G401 (cell line): ENCODE measurements around the gene MTAP. TPM values are rescaled to one million over a fixed set of nuclear protein-coding genes. Genes with fewer than 3 reads are reported as not detected.
"Not testable (repeated sequence)": the region's sequence is repeated elsewhere in the genome, so short reads cannot be mapped to it uniquely, and the experiment has no call there.

Source experiments
- DNase-seq: peaks from one replicate; pipeline ENCODE4 v3.0.0-alpha.2; 2015; ENCODE audit warnings: low spot score
- in situ Hi-C: cut with HindIII; loops from 2 replicates; pipeline ENCODE4 v1.10.0; 2016; ENCODE audit warnings: low sequenced_read_pairs, mixed read lengths
- total RNA-seq: library from RNA; depleted of rRNA; stranded (reverse); fragments of >200 nt; shearing (Covaris generic); gene quantifications from 2 replicates; pipeline ENCODE4 v1.2.3, GENCODE V29; 2014

MTAP gene
- total RNA-seq, 1 experiment from 2014 or later = 15.1 TPM

DNA sequence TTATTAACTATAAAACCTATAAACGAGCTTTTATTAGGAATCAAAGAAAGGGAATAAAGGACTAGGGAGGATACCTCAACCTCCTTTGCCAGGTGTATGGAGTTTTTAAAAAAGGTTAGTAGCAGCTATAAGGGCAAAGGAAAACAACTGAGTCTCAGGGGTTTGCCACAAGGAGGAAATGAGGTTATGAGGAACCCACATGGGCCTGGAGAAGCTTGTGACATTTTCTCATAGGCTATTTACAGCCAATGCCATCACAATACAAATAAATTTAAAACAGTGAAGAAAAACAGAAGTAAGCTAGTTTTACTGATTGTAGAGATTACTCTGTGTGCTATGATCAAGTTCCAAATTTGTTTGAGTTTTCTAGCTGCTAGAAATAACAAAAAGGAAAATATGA, 99.1 kb downstream of the MTAP start:
- DNase-seq = no peak
- in situ Hi-C loops = no loop called here

DNA sequence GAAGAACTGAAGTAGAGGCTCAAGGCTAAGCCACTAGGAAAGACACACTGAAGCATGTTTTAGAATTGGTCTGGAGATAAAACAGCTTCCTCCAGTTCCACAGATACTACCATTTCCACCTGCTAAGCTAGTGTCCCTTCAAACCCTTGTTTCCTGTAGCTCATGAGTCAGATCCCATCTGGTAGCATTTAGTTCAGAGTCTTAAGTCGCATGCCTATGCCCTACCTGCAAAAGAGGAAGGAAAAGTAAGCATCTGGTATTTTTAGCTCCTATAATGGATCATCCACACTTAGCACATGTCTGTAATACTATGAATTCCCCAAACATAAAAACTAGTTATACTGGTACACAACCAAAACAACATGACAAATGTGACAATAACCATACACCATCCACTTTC, 99.7 kb downstream of the MTAP start:
- DNase-seq = no peak
- in situ Hi-C loops = no loop called here

DNA sequence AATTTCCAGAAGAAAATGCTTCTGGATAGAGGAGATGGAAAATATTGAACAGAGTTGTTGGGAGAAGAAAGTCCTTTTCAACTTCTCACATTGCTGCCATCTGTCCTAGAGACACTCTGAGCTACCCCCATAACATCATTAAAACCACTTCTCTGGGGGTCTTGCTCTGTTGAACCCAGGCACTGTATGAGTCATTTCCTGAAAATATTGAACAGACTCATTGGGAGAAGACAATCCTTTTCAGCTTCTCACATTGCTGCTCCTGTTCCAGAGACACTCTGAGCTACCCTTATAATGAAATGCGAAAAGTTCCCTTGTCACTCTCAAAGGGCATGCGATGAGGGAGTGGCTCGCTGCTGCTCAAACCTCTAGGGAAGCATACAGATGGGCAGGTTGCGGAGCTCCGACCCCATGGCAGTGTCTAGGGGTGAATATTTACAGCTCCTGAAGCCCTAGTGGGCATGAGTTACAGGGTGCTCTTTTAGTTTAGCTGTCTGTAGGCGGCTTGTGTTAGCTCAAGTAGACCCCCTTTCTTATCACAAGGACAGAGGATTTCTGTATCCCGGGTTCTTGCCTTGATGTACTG, 101.0 kb downstream of the MTAP start:
- DNase-seq = no peak
- in situ Hi-C loops = no loop called here

- no peak for DNase-seq
- in situ Hi-C loops = no loop called here
Measured at GRCh38 chr9:21904371-21904770, 101.9 kb downstream of the MTAP start.

- DNase-seq = no peak
Measured at GRCh38 chr9:21904776-21905175, 102.3 kb downstream of the MTAP start.

GRCh38 chr9:21906213-21906612, 103.8 kb downstream of the MTAP start:
- DNase-seq = no peak
- in situ Hi-C loops = no loop called here

More at GRCh38 chr9:21904776-21905175, 102.3 kb downstream of the MTAP start:
- in situ Hi-C loops = no loop called here

DNA sequence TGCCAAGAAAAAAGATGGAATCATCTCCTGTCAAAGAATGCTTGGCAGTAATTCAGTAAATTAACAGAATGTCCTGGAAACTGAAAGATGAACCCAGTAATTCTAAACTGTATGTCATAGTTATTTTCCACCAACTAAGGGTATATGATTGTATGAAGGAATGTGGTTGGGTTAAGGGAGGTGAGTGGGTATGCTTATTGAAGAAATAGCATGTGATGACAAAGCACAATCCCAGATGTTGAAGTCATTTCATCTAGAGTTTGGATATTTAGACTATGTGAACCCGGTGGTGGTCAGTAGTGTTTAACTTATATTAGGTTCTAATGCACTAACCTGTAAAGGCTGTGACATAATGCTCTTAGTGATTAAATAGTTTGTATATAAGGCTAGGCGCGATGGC, 104.4 kb downstream of the MTAP start:
- in situ Hi-C loops = no loop called here
- DNase-seq = no peak

DNA sequence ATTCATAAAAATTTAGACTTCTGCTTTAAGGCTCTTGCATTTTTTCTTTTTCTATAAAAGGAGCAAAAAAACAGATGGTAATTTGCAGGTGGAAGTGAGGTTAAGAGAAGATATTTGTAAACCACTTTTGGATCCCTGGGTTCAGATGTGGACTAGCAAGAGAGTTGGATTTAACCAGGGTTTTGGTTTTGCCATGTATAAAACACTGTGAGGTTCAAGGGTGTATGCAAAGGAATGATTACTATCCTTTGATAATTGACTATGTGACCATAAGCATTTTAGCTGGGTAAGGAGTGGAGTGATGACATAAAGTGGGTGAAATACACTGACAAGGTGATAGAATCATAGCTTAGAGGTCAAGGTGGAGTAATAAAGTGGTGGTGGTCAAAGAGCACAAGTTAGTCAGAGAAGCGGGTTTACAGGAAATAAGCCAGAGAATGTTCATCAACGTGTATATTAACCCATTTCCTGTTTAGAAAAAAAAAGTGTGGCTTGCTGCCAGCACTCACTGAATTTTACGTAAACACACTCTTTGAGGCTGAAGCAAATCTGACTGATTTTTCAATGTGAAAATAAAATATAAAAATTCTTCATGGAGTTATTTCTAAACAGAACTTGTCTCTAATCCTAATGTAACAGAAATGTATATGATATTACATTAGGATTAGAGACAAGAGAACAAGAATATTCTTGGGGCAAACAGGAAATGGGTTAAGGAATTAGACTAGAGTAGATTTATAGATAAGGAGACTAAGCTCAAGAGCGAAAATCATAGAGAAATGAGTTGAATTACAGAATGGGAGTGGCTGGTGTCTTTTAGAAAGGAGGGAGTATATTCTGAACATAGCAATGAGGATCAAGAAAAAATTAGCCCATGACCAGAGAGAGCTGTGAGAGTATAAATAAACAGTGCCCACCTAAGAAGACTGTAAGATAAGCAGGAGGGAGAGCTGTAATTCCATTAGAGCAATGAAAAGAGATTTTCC, 117.2 kb downstream of the MTAP start:
- in situ Hi-C loops = no loop called here

GRCh38 chr9:21923694-21924093, 121.3 kb downstream of the MTAP start:
- DNase-seq = no peak
- in situ Hi-C loops = no loop called here

More for the DNA sequence above, 117.2 kb downstream of the MTAP start:
- DNase-seq = no peak

DNA sequence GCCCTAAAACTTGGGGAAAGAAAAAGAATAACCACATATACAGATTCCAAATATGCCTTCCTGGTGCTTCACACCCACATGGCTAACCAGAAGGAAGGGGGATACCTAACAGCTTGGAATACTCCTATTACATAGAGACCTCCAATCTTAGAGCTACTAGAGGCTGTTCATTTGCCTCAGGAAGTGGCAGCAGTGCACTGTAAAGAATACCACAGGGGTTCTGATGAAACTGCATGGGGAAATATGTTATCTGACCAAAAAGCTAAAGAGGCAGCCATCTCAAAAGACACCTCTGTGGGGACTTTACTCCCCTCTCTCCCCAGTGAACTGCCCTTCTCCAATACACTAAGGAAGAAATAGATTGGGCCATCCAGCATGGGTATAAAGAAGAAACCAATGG, 125.3 kb downstream of the MTAP start:
- in situ Hi-C loops = no loop called here
- DNase-seq = no peak

- in situ Hi-C loops = no loop called here
- DNase-seq = no peak
Measured at GRCh38 chr9:21931428-21931827, 129.0 kb downstream of the MTAP start.

GRCh38 chr9:21933281-21933680, 130.8 kb downstream of the MTAP start:
- in situ Hi-C loops = no loop called here
- no peak for DNase-seq

DNA sequence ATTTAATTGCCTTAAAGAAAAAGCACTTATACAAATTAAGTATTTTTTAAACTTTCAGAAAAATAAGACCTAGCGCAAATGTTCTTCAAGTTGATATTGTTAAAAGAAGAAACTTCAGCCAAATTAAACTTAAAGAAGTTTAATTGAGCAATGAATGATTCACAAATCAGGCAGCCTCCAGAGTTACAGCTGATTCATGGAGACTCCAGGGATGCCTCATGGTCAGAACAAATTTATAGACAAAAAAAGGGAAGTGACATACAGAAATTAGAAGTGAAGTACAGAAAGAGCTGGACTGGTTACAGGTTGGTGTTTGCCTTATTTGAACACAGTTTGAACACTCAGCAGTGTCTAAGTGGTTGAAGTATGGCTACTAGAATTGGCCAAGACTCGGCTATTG, 131.4 kb downstream of the MTAP start:
- in situ Hi-C loops = no loop called here
- no peak for DNase-seq

DNA sequence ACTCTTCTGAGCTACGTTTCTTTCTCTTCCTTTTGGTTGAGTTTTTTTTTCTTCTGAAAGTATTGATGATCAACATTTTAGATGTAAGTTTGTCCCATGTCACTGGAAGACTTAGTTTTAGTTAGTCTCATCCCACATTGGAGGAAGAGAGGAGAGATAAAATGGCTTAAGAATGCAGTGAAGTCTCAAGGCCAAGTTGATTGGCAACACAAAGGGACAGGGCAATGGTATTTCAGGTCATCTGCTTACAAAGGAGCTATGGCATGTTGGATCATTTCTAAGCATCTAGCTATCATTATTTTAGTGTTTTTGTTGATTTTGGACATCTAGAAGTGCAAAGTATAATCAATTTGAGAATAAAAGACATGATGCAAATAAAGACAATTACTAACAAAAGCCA, 133.2 kb downstream of the MTAP start:
- no peak for DNase-seq
- in situ Hi-C loops = no loop called here

DNA sequence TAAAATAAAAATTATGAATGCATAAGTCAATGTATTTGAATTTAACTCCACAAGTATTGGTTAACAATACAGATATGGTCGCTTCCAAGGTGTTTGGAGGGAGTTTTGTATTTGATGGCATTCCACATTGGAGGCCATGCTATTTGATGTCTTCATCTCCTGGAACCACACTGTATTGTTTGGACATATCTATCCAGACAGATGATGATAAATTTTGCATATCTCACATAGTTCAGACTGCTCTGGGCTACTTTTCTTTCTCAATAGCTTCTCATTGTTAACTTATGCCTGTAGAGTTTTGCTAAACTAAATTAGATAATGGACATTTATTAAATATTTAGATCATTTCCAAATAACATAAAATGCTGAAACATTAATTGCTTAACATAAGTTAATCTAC, 133.7 kb downstream of the MTAP start:
- in situ Hi-C loops = no loop called here
- DNase-seq = no peak

- DNase-seq = no peak
- in situ Hi-C loops = no loop called here
Measured at GRCh38 chr9:21941337-21941995, 139.0 kb downstream of the MTAP start.

DNA sequence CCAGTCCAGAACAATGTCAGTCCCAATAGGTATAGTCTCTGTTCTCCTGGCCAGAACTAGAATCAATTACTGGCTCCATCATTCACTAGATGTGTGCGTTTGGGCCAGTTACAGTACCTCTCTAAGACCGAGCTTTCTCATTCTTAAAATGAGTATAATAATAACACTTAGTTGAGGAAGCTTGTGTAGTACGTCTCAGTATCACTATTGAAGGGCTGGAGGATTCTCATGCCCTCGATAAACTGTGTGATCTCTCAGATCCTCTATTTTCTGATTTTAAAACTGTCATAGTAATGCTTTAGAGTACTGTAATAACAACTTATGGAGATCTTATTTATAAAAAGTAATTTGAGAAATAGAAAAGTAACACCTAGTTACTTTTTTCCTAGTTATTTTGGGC, 141.0 kb downstream of the MTAP start:
- in situ Hi-C loops = no loop called here
- no peak for DNase-seq

- DNase-seq = no peak
- in situ Hi-C loops = no loop called here
Measured at GRCh38 chr9:21945606-21946005, 143.2 kb downstream of the MTAP start.

DNA sequence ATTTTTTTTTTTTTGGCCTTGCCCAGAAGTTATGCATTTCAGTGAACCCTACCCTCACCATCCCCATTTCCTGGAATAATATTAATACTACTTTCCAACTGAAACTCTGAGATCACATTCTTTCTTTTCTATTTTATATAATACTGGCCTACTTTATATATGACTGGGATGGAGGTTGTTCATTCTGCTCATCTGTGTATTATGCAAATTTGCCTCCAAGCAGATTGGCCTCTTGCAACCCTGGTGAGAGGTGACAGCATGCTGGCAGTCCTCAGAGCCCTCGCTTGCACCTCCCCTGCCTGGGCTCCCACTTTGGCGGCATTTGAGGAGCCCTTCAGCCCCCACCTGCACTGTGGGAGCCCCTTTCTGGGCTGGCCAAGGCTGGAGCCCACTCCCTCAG, 156.4 kb downstream of the MTAP start:
- in situ Hi-C loops = no loop called here
- no peak for DNase-seq

DNA sequence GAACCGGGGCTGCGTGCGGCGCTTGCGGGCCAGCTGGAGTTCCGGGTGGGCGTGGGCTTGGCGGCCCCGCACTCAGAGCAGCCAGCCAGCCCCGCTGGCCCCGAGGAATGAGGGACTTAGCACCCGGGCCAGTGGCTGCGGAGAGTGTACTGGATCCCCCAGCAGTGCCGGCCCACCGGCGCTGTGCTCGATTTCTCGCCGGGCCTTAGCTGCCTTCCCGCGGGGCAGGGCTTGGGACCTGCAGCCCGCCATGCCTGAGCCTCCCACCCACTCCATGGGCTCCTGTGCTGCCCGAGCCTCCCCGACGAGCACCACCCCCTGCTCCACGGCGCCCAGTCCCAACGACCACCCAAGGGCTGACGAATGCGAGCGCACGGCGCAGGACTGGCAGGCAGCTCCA, 156.8 kb downstream of the MTAP start:
- DNase-seq, in situ Hi-C loops: not testable (repeated sequence)
